ENCODE data around the gene WDR33. TPM values are rescaled to one million over a fixed set of nuclear protein-coding genes. Genes with fewer than 3 reads are reported as not detected.

The WDR33 gene
- total RNA-seq, 1 experiment from 2014 or later, result 87.1 TPM

DNA sequence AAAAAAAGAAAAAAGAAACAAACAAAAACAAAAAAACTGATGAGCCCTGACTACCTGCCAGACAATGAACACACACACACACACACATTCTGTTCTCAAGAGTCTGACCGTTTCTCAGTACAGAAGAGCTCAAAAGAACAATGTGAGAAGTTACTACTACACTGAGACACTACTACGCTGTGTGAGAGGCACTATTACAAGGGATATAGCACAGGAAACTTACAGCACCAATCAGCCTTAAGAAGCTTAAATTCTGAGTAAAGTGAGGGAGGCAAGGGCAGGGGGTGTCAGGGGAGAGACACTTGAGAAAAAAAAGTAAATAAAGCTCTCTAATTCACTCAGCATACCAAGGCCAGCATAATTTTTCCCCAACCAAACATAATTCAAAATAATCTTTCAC is 32.5 kb downstream of the WDR33 start:
- H3K27me3 ChIP-seq (replicated peaks; ENCODE audit: insufficient read depth, low read depth, low read length, poor library complexity), result no peaks in the 10 kb centered on the region
- intact Hi-C loops (cut with micrococcal nuclease; ENCODE audit: unreplicated experiment), result no loop called here
- ChIA-PET CTCF (no interaction called here), POLR2A (ENCODE audit: low non-redundant PET) (no interaction called here)
- no peak overlapping the region for H3K27ac ChIP-seq (ENCODE audit: low read depth, low read length, poor library complexity, severe bottlenecking)
- H3K9me3 ChIP-seq (ENCODE audit: low read depth, low read length, poor library complexity, severe bottlenecking), result no peaks in the 10 kb centered on the region
- H3K36me3 ChIP-seq (ENCODE audit: insufficient read depth, low read length, poor library complexity, severe bottlenecking), result no peaks in the 10 kb centered on the region
- H3K4me3 ChIP-seq (ENCODE audit: low read depth, low read length, poor library complexity, severe bottlenecking), result no peak overlapping the region
- DNase-seq (ENCODE audit: low spot score), result no peak
- no peak for TF ChIP-seq CTCF (conservative IDR thresholded peaks at IDR 0.05; ENCODE audit: low read depth, low read length)
- no peak for TF ChIP-seq EZH2 (IDR thresholded peaks at IDR 0.05; ENCODE audit: borderline replicate concordance, low read depth, low read length, poor library complexity, severe bottlenecking)
- H3K4me1 ChIP-seq (ENCODE audit: insufficient read depth, low read length, poor library complexity, severe bottlenecking), result peaks cover 7% of the 10 kb centered on the region
- BruUV-seq (replicated peaks), result no TSS peak

DNA sequence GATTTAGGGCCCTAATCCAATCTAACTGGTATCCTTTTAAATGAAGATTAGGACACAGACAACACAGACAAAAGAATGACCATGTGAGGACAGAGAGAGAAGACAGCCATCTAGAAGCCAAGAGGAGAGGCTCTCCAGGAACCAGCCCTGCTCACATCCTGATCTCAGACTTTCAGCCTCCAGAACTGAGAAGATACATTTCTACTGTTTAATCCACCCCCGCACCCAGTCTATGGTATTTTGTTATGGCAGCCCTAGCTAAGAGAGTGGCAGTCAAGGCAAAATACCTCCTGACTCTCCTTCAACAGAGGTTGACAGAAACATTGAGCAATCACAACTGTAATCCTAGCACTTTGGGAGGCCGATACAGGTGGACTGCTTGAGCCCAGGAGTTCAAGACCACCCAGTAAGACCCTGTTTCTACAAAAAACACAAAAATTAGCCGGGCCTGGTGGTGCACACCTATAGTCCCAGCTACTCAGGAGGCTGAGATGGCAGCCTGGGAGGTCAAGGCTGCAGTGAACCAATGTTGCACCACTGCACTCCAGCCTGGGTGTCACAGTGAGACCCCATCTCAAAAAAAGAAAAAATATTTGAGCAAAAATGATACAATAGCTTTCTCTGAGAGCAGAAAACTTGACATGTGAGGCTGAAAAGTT is 34.7 kb downstream of the WDR33 start:
- Histone ChIP-seq H3K27me3 (replicated peaks; ENCODE audit: insufficient read depth, low read depth, low read length, poor library complexity) (no peaks in the 10 kb centered on the region), H3K4me1 (ENCODE audit: insufficient read depth, low read length, poor library complexity, severe bottlenecking) (peaks cover 15% of the 10 kb centered on the region), H3K27ac (ENCODE audit: low read depth, low read length, poor library complexity, severe bottlenecking) (no peak overlapping the region), H3K4me3 (ENCODE audit: low read depth, low read length, poor library complexity, severe bottlenecking) (no peak overlapping the region), H3K9me3 (ENCODE audit: low read depth, low read length, poor library complexity, severe bottlenecking) (no peaks in the 10 kb centered on the region), H3K36me3 (ENCODE audit: insufficient read depth, low read length, poor library complexity, severe bottlenecking) (no peaks in the 10 kb centered on the region)
- no peak for DNase-seq (ENCODE audit: low spot score)
- intact Hi-C loops (cut with micrococcal nuclease; ENCODE audit: unreplicated experiment), result no loop called here
- TF ChIP-seq CTCF (conservative IDR thresholded peaks at IDR 0.05; ENCODE audit: low read depth, low read length), result no peak
- TF ChIP-seq EZH2 (IDR thresholded peaks at IDR 0.05; ENCODE audit: borderline replicate concordance, low read depth, low read length, poor library complexity, severe bottlenecking), result no peak
- CTCF ChIA-PET, result no interaction called here
- POLR2A ChIA-PET (ENCODE audit: low non-redundant PET), result no interaction called here
- BruUV-seq (replicated peaks), result no TSS peak

DNA sequence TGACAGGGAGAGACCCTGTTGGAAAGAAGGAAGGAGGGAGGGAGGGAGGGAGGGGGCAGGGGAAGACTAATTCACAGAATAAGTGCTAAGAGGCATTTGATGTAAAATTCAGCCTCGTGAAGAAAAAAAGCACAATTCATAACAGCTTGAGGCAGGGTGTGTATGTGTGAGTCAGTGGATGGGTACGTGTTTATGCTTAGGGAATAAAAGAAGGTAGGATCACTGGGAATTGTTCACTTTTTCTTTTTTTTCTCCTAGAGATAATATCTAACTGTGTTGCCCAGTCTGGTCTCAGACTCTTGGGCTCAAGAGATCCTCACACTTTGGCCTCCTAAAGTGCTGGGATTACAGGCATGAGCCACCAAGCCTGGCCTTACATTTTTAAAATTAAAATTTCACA is 39.2 kb downstream of the WDR33 start:
- Histone ChIP-seq H3K4me1 (ENCODE audit: insufficient read depth, low read length, poor library complexity, severe bottlenecking) (peaks cover 15% of the 10 kb centered on the region), H3K27ac (ENCODE audit: low read depth, low read length, poor library complexity, severe bottlenecking) (no peak overlapping the region), H3K9me3 (ENCODE audit: low read depth, low read length, poor library complexity, severe bottlenecking) (no peaks in the 10 kb centered on the region), H3K27me3 (replicated peaks; ENCODE audit: insufficient read depth, low read depth, low read length, poor library complexity) (no peaks in the 10 kb centered on the region), H3K4me3 (ENCODE audit: low read depth, low read length, poor library complexity, severe bottlenecking) (no peak overlapping the region), H3K36me3 (ENCODE audit: insufficient read depth, low read length, poor library complexity, severe bottlenecking) (peaks cover 17% of the 10 kb centered on the region)
- BruUV-seq (replicated peaks), result no TSS peak
- ChIA-PET CTCF (no interaction called here), POLR2A (ENCODE audit: low non-redundant PET) (interaction anchor here (0.7 kb wide), 2 partner anchors 16 to 38 kb away, joined by 3 to 6 read pairs; no protein-coding TSS in a partner anchor)
- TF ChIP-seq EZH2 (IDR thresholded peaks at IDR 0.05; ENCODE audit: borderline replicate concordance, low read depth, low read length, poor library complexity, severe bottlenecking) (no peak), CTCF (conservative IDR thresholded peaks at IDR 0.05; ENCODE audit: low read depth, low read length) (no peak)
- DNase-seq (ENCODE audit: low spot score), result no peak
- intact Hi-C loops (cut with micrococcal nuclease; ENCODE audit: unreplicated experiment), result no loop called here
